ENCODE measurements around the gene MARK2. TPM values are rescaled to one million over a fixed set of nuclear protein-coding genes. Genes with fewer than 3 reads are reported as not detected.

Gene MARK2
- total RNA-seq, 1 donor, result 14.8 TPM

- Histone ChIP-seq H3K9me3 (ENCODE audit: low read depth, low read length) (no peaks in the 10 kb centered on the region), H3K27me3 (ENCODE audit: insufficient read depth, low read length) (no peaks in the 10 kb centered on the region), H3K4me3 (ENCODE audit: insufficient read depth, low read length) (peak overlapping the region; percentile 55), H4K20me1 (ENCODE audit: insufficient read depth, low read length) (peaks cover 81% of the 10 kb centered on the region), H2AFZ (ENCODE audit: low read length) (no peak overlapping the region), H3K27ac (ENCODE audit: low read depth, low read length) (peak overlapping the region; percentile 40), H3K4me2 (ENCODE audit: insufficient read depth, low read length) (peak overlapping the region; percentile 76), H3K79me2 (ENCODE audit: insufficient read depth, low read length) (peaks cover 94% of the 10 kb centered on the region), H3K36me3 (ENCODE audit: insufficient read depth, low read length) (peaks cover 1% of the 10 kb centered on the region), H3K4me1 (ENCODE audit: insufficient read depth, low read length) (peaks cover 20% of the 10 kb centered on the region)
- TF ChIP-seq CTCF (IDR thresholded peaks at IDR 0.05; ENCODE audit: extremely low read depth, low read depth, low read length), result no peak
- DNase-seq (ENCODE audit: insufficient read length, low spot score, missing footprints), result peak; percentile 94
These were observed 49.5 kb downstream of the MARK2 start for GRCh38 chr11:63888170-63889086.

GRCh38 chr11:63889344-63889743 lies 50.4 kb downstream of the MARK2 start:
- peaks cover 84% of the 10 kb centered on the region for H4K20me1 ChIP-seq (ENCODE audit: insufficient read depth, low read length)
- H3K79me2 ChIP-seq (ENCODE audit: insufficient read depth, low read length), result peaks cover 93% of the 10 kb centered on the region
- peak overlapping the region; percentile 40 for H3K27ac ChIP-seq (ENCODE audit: low read depth, low read length)
- peaks cover 20% of the 10 kb centered on the region for H3K4me1 ChIP-seq (ENCODE audit: insufficient read depth, low read length)
- H3K9me3 ChIP-seq (ENCODE audit: low read depth, low read length), result no peaks in the 10 kb centered on the region
- H3K4me2 ChIP-seq (ENCODE audit: insufficient read depth, low read length), result no peak overlapping the region
- no peak for TF ChIP-seq CTCF (IDR thresholded peaks at IDR 0.05; ENCODE audit: extremely low read depth, low read depth, low read length)
- no peak overlapping the region for H3K4me3 ChIP-seq (ENCODE audit: insufficient read depth, low read length)
- no peaks in the 10 kb centered on the region for H3K27me3 ChIP-seq (ENCODE audit: insufficient read depth, low read length)
- H3K36me3 ChIP-seq (ENCODE audit: insufficient read depth, low read length), result no peaks in the 10 kb centered on the region
- H2AFZ ChIP-seq (ENCODE audit: low read length), result no peak overlapping the region
- DNase-seq (ENCODE audit: insufficient read length, low spot score, missing footprints), result no peak

GRCh38 chr11:63890368-63890767 lies 51.5 kb downstream of the MARK2 start:
- H3K36me3 ChIP-seq (ENCODE audit: insufficient read depth, low read length), result peaks cover 5% of the 10 kb centered on the region
- no peak overlapping the region for H2AFZ ChIP-seq (ENCODE audit: low read length)
- peaks cover 90% of the 10 kb centered on the region for H3K79me2 ChIP-seq (ENCODE audit: insufficient read depth, low read length)
- H3K4me1 ChIP-seq (ENCODE audit: insufficient read depth, low read length), result peaks cover 20% of the 10 kb centered on the region
- H3K27ac ChIP-seq (ENCODE audit: low read depth, low read length), result no peak overlapping the region
- H3K4me3 ChIP-seq (ENCODE audit: insufficient read depth, low read length), result no peak overlapping the region
- H3K27me3 ChIP-seq (ENCODE audit: insufficient read depth, low read length), result no peaks in the 10 kb centered on the region
- peaks cover 83% of the 10 kb centered on the region for H4K20me1 ChIP-seq (ENCODE audit: insufficient read depth, low read length)
- H3K9me3 ChIP-seq (ENCODE audit: low read depth, low read length), result no peaks in the 10 kb centered on the region
- no peak overlapping the region for H3K4me2 ChIP-seq (ENCODE audit: insufficient read depth, low read length)
- no peak for TF ChIP-seq CTCF (IDR thresholded peaks at IDR 0.05; ENCODE audit: extremely low read depth, low read depth, low read length)
- no peak for DNase-seq (ENCODE audit: insufficient read length, low spot score, missing footprints)

GRCh38 chr11:63892228-63892627 lies 53.3 kb downstream of the MARK2 start:
- Histone ChIP-seq H3K79me2 (ENCODE audit: insufficient read depth, low read length) (peaks cover 81% of the 10 kb centered on the region), H3K4me3 (ENCODE audit: insufficient read depth, low read length) (no peak overlapping the region), H4K20me1 (ENCODE audit: insufficient read depth, low read length) (peaks cover 85% of the 10 kb centered on the region), H3K36me3 (ENCODE audit: insufficient read depth, low read length) (peaks cover 21% of the 10 kb centered on the region), H3K4me1 (ENCODE audit: insufficient read depth, low read length) (peaks cover 17% of the 10 kb centered on the region), H3K4me2 (ENCODE audit: insufficient read depth, low read length) (no peak overlapping the region), H3K27ac (ENCODE audit: low read depth, low read length) (no peak overlapping the region), H2AFZ (ENCODE audit: low read length) (no peak overlapping the region), H3K9me3 (ENCODE audit: low read depth, low read length) (no peaks in the 10 kb centered on the region), H3K27me3 (ENCODE audit: insufficient read depth, low read length) (no peaks in the 10 kb centered on the region)
- no peak for TF ChIP-seq CTCF (IDR thresholded peaks at IDR 0.05; ENCODE audit: extremely low read depth, low read depth, low read length)
- no peak for DNase-seq (ENCODE audit: insufficient read length, low spot score, missing footprints)
